Measurements from ENCODE around the gene OR2G3.

- TF ChIP-seq, protein P1, sequence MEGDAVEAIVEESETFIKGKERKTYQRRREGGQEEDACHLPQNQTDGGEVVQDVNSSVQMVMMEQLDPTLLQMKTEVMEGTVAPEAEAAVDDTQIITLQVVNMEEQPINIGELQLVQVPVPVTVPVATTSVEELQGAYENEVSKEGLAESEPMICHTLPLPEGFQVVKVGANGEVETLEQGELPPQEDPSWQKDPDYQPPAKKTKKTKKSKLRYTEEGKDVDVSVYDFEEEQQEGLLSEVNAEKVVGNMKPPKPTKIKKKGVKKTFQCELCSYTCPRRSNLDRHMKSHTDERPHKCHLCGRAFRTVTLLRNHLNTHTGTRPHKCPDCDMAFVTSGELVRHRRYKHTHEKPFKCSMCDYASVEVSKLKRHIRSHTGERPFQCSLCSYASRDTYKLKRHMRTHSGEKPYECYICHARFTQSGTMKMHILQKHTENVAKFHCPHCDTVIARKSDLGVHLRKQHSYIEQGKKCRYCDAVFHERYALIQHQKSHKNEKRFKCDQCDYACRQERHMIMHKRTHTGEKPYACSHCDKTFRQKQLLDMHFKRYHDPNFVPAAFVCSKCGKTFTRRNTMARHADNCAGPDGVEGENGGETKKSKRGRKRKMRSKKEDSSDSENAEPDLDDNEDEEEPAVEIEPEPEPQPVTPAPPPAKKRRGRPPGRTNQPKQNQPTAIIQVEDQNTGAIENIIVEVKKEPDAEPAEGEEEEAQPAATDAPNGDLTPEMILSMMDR (IDR thresholded peaks at IDR 0.05; ENCODE audit: insufficient read depth, low read length), result no peak
- no peak for TF ChIP-seq POLR2AphosphoS5 (IDR thresholded peaks at IDR 0.05; ENCODE audit: low read depth)
These were observed 30.7 kb upstream of the OR2G3 start for GRCh38 chr1:247574664-247575063.
